Tibial nerve (tissue), 4 donors: ENCODE results near the gene SYCP2. TPM values are rescaled to one million over a fixed set of nuclear protein-coding genes. Genes with fewer than 3 reads are reported as not detected.

Source experiments
- DNase-seq, 2 donors: peaks; one replicate each; pipeline ENCODE4 v3.0.0-alpha.2; 2019; ENCODE audit warnings: low spot score in 2 of 2
- H3K27ac ChIP-seq, 4 donors: fragments of 200-600 bp; sonication (generic) in 3 of 4; one replicate each; pipeline ENCODE4 v1.5.1; 2017 to 2019; ENCODE audit warnings: mild to moderate bottlenecking in 1 of 4
- H3K27me3 ChIP-seq, 2 donors: fragments of 200-600 bp; sonication (generic) in 1 of 2; one replicate each; pipeline versions ENCODE4 v1.5.1 to v1.6.0; 2017 to 2019
- H3K36me3 ChIP-seq, 3 donors: fragments of 200-600 bp; sonication (generic); one replicate each; pipeline ENCODE4 v1.5.1; 2018 to 2019
- H3K4me1 ChIP-seq, 4 donors: fragments of 200-600 bp; sonication (generic) in 3 of 4; one replicate each; pipeline ENCODE4 v1.5.1; 2017 to 2019
- H3K4me3 ChIP-seq, 4 donors: fragments of 200-600 bp; sonication (generic) in 3 of 4; one replicate each; pipeline ENCODE4 v1.5.1; 2017 to 2019; ENCODE audit warnings: mild to moderate bottlenecking in 1 of 4, moderate library complexity in 1 of 4
- H3K9me3 ChIP-seq, 4 donors: fragments of 200-600 bp; sonication (generic) in 3 of 4; one replicate each; pipeline ENCODE4 v1.5.1; 2017 to 2019
- EP300 ChIP-seq, 2 donors: sonication (generic); formaldehyde crosslinking; IDR thresholded peaks; one replicate each; pipeline ENCODE4 v1.6.1; 2017; ENCODE audit warnings: antibody characterized with exemption in 2 of 2, mild to moderate bottlenecking in 1 of 2
- POLR2A ChIP-seq, 2 donors: fragments of 450-650 bp; IDR thresholded peaks; one replicate each; pipeline ENCODE4 v1.6.1; 2017; ENCODE audit warnings: antibody characterized with exemption in 2 of 2, mild to moderate bottlenecking in 2 of 2, moderate library complexity in 2 of 2
- WGBS, 2 donors: methylation state at CpG; one replicate each; pipeline ENCODE4 v1.1.5; 2018; 5-methylcytosine and 5-hydroxymethylcytosine counted together
- total RNA-seq, 4 donors: library from RNA; depleted of rRNA; stranded (reverse); fragments of >200 nt; gene quantifications; one replicate each; pipeline ENCODE4 v1.1.0, GENCODE V29; 2016
- TF ChIP-seq, protein P1 (sequence below), 5 experiments: fragments of 200-600 bp in 3 of 5; fragments of 450-650 bp in 2 of 5; sonication (generic) in 3 of 5; IDR thresholded peaks; one replicate each; pipeline ENCODE4 v1.5.1; 2016 to 2019; ENCODE audit warnings: antibody characterized with exemption in 5 of 5, mild to moderate bottlenecking in 3 of 5, moderate library complexity in 2 of 5

SYCP2 gene
- total RNA-seq, 4 donors from 2014 or later: 3.1 to 4.2 (median 3.6) TPM

- Histone ChIP-seq H3K36me3 (no peaks in the 10 kb centered on the region), H3K4me1 (peaks cover 0 to 16% (median 0%) of the 10 kb centered on the region in 4 donors), H3K27ac (peak overlapping the region in 1 of 4 donors; percentile 70), H3K27me3 (no peaks in the 10 kb centered on the region), H3K4me3 (no peak overlapping the region), H3K9me3 (no peaks in the 10 kb centered on the region)
- no peak for DNase-seq
- WGBS, 2 donors: 80 to 87% methylated on average over 11 to 16 of the region's 16 CpGs
- TF ChIP-seq POLR2A (IDR thresholded peaks at IDR 0.05): no peak
- TF ChIP-seq, protein P1, sequence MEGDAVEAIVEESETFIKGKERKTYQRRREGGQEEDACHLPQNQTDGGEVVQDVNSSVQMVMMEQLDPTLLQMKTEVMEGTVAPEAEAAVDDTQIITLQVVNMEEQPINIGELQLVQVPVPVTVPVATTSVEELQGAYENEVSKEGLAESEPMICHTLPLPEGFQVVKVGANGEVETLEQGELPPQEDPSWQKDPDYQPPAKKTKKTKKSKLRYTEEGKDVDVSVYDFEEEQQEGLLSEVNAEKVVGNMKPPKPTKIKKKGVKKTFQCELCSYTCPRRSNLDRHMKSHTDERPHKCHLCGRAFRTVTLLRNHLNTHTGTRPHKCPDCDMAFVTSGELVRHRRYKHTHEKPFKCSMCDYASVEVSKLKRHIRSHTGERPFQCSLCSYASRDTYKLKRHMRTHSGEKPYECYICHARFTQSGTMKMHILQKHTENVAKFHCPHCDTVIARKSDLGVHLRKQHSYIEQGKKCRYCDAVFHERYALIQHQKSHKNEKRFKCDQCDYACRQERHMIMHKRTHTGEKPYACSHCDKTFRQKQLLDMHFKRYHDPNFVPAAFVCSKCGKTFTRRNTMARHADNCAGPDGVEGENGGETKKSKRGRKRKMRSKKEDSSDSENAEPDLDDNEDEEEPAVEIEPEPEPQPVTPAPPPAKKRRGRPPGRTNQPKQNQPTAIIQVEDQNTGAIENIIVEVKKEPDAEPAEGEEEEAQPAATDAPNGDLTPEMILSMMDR (IDR thresholded peaks at IDR 0.05): no peak
Observed at GRCh38 chr20:59827138-59828056, 106.0 kb downstream of the SYCP2 start.

- DNase-seq: no peak
- no peaks in the 10 kb centered on the region for H3K9me3 ChIP-seq
- peaks cover 0 to 4% of the 10 kb centered on the region in 2 donors for H3K27me3 ChIP-seq
- peaks cover 0 to 3% (median 0%) of the 10 kb centered on the region in 4 donors for H3K4me1 ChIP-seq
- no peak overlapping the region for H3K4me3 ChIP-seq
- no peaks in the 10 kb centered on the region for H3K36me3 ChIP-seq
- peak overlapping the region in 1 of 4 donors; percentile 34 for H3K27ac ChIP-seq
- 79 to 90% methylated on average over 9 to 11 of the region's 11 CpGs for WGBS, 2 donors
- TF ChIP-seq POLR2A (IDR thresholded peaks at IDR 0.05): no peak
- TF ChIP-seq, protein P1 (IDR thresholded peaks at IDR 0.05): no peak
- no peak for TF ChIP-seq EP300 (IDR thresholded peaks at IDR 0.05)
Observed at GRCh38 chr20:59825944-59826759, 107.3 kb downstream of the SYCP2 start.

GRCh38 chr20:59825563-59825920 is 107.9 kb downstream of the SYCP2 start:
- Histone ChIP-seq H3K4me1 (no peaks in the 10 kb centered on the region), H3K27ac (peak overlapping the region in 1 of 4 donors; percentile 34), H3K9me3 (no peaks in the 10 kb centered on the region), H3K36me3 (no peaks in the 10 kb centered on the region), H3K4me3 (no peak overlapping the region), H3K27me3 (peaks cover 0 to 4% of the 10 kb centered on the region in 2 donors)
- TF ChIP-seq, protein P1 (IDR thresholded peaks at IDR 0.05): no peak
- TF ChIP-seq EP300 (IDR thresholded peaks at IDR 0.05) (no peak), POLR2A (IDR thresholded peaks at IDR 0.05) (no peak)
- no peak for DNase-seq
- WGBS, 2 donors: 93 to 98% methylated on average over 4 of the region's 4 CpGs

- Histone ChIP-seq H3K9me3 (no peaks in the 10 kb centered on the region), H3K27me3 (peaks cover 0 to 4% of the 10 kb centered on the region in 2 donors), H3K27ac (no peak overlapping the region), H3K36me3 (no peaks in the 10 kb centered on the region), H3K4me3 (no peak overlapping the region), H3K4me1 (no peaks in the 10 kb centered on the region)
- 73% methylated on average over 8 of the region's 8 CpGs for WGBS, 2 donors
- no peak for DNase-seq
- TF ChIP-seq EP300 (IDR thresholded peaks at IDR 0.05) (no peak), POLR2A (IDR thresholded peaks at IDR 0.05) (no peak)
- TF ChIP-seq, protein P1 (IDR thresholded peaks at IDR 0.05): no peak
Observed at GRCh38 chr20:59824711-59825562, 108.5 kb downstream of the SYCP2 start.
